Mesothelial cell of epicardium (in vitro differentiated cells): ENCODE measurements around the gene CD226. TPM values are rescaled to one million over a fixed set of nuclear protein-coding genes. Genes with fewer than 3 reads are reported as not detected.

Source experiments
- DNase-seq, 2 experiments: peaks; one replicate each; pipeline ENCODE4 v3.0.0; 2021; ENCODE audit warnings: low spot score in 2 of 2; ENCODE audit not compliant: unreplicated experiment in 2 of 2
- H3K27ac Mint-ChIP-seq: 2 replicates; pipeline ENCODE4 v1.8.0; 2021; ENCODE audit warnings: mixed read lengths
- H3K27me3 Mint-ChIP-seq: 2 replicates; pipeline ENCODE4 v1.8.0; 2021; ENCODE audit warnings: low read depth, mixed read lengths
- H3K36me3 Mint-ChIP-seq: 2 replicates; pipeline ENCODE4 v1.8.0; 2021; ENCODE audit warnings: mixed read lengths
- H3K4me1 Mint-ChIP-seq: 2 replicates; pipeline ENCODE4 v1.8.0; 2021; ENCODE audit warnings: mixed read lengths
- H3K4me3 Mint-ChIP-seq: 2 replicates; pipeline ENCODE4 v1.8.0; 2021; ENCODE audit warnings: mild to moderate bottlenecking, moderate library complexity, mixed read lengths
- H3K9me3 Mint-ChIP-seq: 2 replicates; pipeline ENCODE4 v1.8.0; 2021; ENCODE audit warnings: mixed read lengths
- total RNA-seq: library from RNA; stranded (reverse); gene quantifications from 3 replicates; pipeline ENCODE4 v1.2.1, GENCODE V29; 2021
- TF ChIP-seq, protein P1 (sequence below): fragments of 200-600 bp; sonication (generic); IDR thresholded peaks from one replicate; pipeline ENCODE4 v1.5.0; 2021; ENCODE audit warnings: antibody characterized with exemption; ENCODE audit not compliant: unreplicated experiment

The CD226 gene
- total RNA-seq, 1 donor from 2014 or later, result 0.31 TPM

DNA sequence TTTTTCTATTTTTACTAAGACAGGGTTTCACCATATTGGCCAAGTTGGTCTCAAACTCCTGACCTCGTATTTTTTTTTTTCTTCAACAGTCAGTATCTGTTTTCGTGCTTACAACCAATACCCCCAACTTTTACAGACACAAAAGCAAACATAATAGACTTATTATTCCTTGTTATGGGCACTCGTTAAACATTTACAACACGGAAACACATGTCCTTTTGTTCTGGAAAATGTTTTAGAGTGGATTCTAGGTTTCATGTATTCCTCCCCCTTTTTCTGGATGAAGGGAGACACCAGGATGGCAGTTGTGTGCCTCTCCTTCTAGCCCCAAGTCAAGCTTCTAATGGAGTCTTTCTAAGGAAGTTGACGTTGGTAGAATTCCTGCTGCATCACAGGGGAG is 88.8 kb downstream of the CD226 start:
- Mint-ChIP-seq H3K27ac (no peak overlapping the region), H3K27me3 (no peaks in the 10 kb centered on the region), H3K4me1 (no peaks in the 10 kb centered on the region), H3K36me3 (no peaks in the 10 kb centered on the region), H3K4me3 (no peak overlapping the region), H3K9me3 (no peaks in the 10 kb centered on the region)
- TF ChIP-seq, protein P1, sequence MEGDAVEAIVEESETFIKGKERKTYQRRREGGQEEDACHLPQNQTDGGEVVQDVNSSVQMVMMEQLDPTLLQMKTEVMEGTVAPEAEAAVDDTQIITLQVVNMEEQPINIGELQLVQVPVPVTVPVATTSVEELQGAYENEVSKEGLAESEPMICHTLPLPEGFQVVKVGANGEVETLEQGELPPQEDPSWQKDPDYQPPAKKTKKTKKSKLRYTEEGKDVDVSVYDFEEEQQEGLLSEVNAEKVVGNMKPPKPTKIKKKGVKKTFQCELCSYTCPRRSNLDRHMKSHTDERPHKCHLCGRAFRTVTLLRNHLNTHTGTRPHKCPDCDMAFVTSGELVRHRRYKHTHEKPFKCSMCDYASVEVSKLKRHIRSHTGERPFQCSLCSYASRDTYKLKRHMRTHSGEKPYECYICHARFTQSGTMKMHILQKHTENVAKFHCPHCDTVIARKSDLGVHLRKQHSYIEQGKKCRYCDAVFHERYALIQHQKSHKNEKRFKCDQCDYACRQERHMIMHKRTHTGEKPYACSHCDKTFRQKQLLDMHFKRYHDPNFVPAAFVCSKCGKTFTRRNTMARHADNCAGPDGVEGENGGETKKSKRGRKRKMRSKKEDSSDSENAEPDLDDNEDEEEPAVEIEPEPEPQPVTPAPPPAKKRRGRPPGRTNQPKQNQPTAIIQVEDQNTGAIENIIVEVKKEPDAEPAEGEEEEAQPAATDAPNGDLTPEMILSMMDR, result no peak
- DNase-seq, result no peak

DNA sequence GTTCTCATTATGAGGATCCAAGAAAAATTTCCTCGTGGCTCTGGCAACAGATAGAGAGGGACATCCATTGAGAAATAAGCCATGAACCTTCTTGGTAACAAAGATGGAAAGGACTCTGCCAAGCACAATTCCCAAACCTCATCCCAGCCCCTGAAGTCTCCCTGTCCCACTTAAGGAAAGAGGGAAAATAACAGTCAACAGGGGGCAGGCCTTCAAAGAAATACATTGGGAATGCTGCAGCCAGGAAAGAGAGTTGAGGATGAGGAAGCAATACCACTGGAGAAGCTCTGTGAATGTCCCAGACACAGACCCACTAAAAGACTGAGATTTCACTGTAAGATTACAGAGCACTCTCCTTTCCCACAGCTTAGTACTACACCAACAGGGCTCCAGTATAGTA is 93.2 kb downstream of the CD226 start:
- TF ChIP-seq, protein P1, result no peak
- Mint-ChIP-seq H3K4me3 (no peak overlapping the region), H3K36me3 (no peaks in the 10 kb centered on the region), H3K9me3 (no peaks in the 10 kb centered on the region), H3K27me3 (no peaks in the 10 kb centered on the region), H3K27ac (no peak overlapping the region), H3K4me1 (no peaks in the 10 kb centered on the region)
- no peak for DNase-seq

DNA sequence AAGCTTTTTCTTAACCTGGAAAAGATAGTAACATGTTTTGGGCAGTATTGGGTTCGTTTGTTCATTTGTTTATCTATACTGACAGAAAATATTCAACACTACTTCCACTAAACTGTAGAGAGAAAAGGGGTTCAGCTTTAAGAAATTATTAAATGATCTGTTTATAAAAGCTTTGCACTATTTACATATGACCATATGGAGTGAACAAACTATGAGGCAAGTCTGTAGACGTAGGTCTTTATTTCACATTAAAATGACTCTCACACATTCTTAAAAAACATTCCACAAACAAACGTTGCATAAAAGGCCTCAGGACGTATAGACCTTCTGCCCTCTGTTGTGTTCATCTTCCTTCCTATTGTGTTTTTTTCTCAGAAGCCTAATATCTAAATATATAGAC is 94.6 kb downstream of the CD226 start:
- H3K27ac Mint-ChIP-seq, result no peak overlapping the region
- no peak overlapping the region for H3K4me3 Mint-ChIP-seq
- no peaks in the 10 kb centered on the region for H3K4me1 Mint-ChIP-seq
- no peaks in the 10 kb centered on the region for H3K9me3 Mint-ChIP-seq
- no peaks in the 10 kb centered on the region for H3K36me3 Mint-ChIP-seq
- H3K27me3 Mint-ChIP-seq, result no peaks in the 10 kb centered on the region
- TF ChIP-seq, protein P1, result no peak
- no peak for DNase-seq

DNA sequence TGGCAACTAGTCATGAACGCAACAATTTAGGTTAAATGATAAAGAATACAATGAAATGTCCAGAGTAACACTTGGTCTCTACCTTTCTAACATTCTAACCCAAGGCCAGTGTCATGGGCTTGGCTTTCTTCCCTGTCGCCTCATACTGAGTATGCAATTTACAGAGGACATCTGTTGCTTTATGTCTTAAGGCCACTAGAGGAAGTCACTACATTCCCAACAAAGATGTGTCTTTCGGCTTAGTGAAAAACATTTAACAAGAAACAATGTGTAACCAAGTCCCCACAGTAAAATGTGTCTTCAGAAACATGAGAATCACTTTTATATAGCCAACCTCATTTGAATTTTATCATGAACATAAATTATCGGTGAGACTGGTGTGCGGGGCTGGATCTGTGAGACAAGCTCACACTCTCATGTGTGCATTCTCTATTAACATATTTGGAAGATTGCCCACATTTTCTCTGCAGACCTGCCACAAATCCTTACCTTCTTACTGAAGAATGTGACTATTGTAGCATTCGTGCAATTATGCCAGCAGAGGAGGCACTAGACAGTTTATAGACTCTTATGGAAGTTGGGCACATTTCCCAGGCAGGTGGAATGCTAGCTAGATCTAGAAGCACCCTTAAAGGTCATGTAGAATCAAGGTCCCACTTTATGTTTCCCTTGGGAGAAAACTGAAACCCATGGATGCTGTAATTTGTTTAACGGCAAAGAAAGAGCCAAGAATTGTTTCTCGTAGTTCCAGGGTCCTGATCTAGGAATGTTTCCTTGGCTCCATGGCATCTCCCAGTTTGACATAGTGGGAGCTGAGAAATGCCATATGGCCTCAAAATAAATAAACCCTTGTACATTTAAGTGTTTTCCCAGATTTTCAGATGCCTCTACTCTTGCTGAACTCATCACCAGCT is 101.8 kb downstream of the CD226 start:
- Mint-ChIP-seq H3K36me3 (no peaks in the 10 kb centered on the region), H3K4me3 (no peak overlapping the region), H3K27ac (no peak overlapping the region), H3K4me1 (peaks cover 12% of the 10 kb centered on the region), H3K27me3 (no peaks in the 10 kb centered on the region), H3K9me3 (no peaks in the 10 kb centered on the region)
- no peak for DNase-seq
- TF ChIP-seq, protein P1, result no peak

DNA sequence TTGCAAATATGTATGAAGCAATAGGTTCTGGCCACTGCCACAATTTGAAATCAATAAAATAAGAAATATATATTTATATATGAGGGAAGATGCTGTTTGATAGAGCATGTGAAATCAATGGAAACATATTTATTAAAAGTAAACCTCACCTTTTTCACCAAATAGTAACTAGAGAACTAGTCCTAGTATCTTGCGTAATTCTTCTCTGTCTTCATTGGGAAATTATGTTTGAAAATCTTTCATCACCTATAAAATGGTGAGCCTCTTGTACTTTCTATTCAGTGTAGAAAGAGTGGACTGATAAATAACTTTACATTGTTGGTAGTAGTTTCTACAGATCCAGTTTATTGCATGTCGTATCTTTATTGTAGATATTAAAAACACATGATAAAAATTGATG is 103.0 kb downstream of the CD226 start:
- TF ChIP-seq, protein P1, result no peak
- H3K4me1 Mint-ChIP-seq, result peaks cover 12% of the 10 kb centered on the region
- H3K27me3 Mint-ChIP-seq, result peaks cover 3% of the 10 kb centered on the region
- no peak for DNase-seq
- H3K27ac Mint-ChIP-seq, result no peak overlapping the region
- H3K36me3 Mint-ChIP-seq, result no peaks in the 10 kb centered on the region
- no peak overlapping the region for H3K4me3 Mint-ChIP-seq
- no peaks in the 10 kb centered on the region for H3K9me3 Mint-ChIP-seq
